NCI-H2029 treated with DMSO at 0.1 percent for 48 hours (cell line): ENCODE measurements around the gene RBM20.
"Not testable (repeated sequence)": the region's sequence is repeated elsewhere in the genome, so short reads cannot be mapped to it uniquely, and the experiment has no call there.

Experiments
- DNase-seq: peaks from one replicate; lab custom pipeline; 2025; lab: John Stamatoyannopoulos, UW

The RBM20 gene

DNA sequence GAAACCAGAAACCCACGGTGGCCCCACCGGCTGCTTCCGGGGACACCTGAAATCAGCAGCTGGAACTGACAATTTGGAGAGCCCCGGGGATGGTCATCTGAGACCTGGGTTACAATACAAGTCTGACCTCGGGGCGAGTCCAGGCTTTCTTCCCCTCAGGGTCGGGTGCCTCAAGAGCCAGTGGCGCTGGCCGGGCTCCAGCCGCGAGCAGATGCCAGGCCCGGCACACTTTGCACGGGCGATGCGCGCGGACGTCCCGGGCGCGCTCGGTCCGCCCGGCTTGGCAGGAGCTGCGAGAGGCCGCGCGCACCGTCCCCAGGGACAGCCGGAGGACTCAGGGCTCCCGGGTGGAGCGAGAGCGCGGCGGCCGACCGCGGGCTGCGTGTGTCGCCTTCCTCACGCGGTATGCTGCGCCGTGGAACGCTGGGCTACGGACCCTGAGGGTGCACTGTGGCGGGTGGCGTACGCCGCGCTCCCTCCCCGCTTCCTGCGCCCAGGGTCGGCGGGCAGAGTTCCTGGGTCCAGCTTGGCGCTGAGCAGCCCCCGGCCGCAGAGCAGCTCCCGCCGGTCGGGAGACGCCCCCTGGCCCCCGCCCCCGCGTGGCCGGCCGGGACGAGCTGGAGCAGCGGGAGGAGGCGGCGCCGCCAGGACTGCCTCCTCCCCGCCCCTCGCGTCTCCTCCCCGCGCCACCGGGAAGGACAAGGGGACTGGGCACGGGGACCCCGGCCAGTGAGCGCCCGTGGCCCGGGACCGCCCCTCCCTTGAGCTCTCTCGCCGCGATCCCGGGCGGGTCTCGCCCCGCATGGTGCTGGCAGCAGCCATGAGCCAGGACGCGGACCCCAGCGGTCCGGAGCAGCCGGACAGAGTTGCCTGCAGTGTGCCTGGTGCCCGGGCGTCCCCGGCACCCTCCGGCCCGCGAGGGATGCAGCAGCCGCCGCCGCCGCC is at the start of gene RBM20:
RBM20 (plus strand) TSS at position 684 of the 945 bp plus-strand sequence; CDS start at position 803, 119 bp downstream.
- DNase-seq = no peak

DNA sequence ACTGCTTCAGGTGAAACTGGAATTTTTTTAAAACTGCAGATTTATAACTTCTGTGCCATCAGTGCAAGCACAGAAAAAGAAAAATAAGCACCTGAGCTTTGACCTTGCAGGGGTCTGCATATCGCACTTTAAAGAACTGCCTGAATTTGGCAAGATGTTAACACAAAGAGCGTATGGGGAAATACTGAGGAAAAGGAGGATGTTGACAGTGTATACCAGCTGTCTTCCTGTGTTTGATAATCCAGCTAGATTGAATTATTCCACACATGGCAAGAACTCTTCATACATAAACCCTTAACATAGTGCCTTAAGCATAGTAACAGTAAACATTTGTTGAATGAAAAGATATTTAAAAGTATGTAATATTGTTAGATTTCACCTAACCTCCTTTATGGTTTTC is 46.7 kb upstream of the RBM20 start:
- DNase-seq = no peak

DNA sequence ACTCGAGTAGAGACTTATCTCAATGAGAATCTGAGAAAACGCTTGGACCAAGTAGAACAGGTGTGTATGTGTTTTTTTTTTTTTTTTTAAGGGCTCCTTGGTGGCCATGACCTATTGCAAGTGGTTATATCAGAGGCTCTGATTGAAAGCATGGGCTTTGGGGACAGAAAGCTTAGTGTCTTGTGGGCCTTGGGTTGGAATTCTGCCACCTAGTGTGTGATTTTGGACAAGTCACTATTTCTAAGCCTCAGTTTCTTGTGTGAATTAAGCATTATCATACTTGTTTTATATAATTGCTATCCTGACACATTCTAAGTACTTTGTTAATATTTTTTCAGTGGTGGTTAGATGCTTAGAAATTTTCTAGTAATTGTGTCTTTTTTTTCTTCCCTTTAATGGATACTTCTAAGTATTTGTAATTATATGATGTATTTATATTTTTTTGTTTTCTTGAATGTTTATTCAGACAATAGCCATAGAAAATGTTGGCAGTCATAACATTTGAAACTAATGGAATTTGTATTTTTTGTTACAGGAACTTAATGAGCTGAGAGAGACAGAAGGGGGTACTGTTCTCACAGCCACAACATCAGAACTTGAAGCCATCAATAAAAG is 43.5 kb upstream of the RBM20 start:
- DNase-seq = no peak

DNA sequence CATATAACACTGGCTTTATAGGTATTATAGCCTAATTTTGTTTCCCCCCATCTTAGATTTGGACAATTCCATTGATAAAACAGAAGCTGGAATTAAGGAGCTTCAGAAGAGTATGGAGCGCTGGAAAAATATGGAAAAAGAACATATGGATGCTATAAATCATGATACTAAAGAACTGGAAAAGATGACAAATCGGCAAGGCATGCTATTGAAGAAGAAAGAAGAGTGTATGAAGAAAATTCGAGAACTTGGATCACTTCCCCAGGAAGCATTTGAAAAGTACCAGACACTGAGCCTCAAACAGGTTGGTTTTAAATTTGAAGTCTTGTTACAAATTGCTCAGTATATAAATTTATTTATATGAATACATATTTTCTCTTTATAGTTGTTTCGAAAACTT is 42.6 kb upstream of the RBM20 start:
- no peak for DNase-seq

DNA sequence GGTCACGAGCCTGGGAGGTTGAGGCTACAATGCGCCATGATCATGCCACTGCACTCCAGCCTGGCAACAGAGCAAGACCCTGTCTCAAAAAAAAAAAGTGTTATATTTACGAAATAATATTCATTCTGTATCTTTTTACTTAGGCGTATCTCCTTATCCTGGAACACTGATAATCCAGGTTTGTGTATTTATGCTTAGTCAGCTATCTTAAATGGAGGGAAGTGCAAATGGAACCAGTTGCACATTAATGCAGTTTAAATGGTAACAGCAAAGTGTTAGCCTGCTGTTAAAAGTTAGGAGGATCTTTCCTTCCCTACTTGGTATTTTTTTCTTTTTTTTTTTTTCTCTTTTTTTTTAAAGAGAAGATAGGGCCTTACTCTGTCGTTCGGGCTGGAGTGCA is 36.0 kb upstream of the RBM20 start:
- DNase-seq = no peak

DNA sequence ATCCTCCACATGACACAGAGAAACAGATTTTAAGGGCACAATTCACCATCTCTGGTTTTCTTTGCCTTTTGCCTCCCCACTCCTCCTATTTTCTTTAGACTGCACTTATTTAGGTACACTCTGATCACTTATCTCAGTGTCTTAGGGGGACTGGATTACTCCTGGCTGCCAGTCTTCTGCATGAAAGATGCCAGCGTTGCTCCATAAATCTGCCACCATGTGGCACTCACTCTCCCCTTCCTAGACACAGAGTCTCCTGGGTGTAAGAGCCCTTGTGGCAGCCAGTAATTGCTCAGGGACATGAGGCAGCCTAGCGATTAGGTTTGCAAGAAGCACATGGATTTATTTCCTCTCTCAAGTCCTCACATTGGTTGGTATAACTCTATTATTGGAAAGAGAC is 34.5 kb upstream of the RBM20 start:
- DNase-seq = no peak

DNA sequence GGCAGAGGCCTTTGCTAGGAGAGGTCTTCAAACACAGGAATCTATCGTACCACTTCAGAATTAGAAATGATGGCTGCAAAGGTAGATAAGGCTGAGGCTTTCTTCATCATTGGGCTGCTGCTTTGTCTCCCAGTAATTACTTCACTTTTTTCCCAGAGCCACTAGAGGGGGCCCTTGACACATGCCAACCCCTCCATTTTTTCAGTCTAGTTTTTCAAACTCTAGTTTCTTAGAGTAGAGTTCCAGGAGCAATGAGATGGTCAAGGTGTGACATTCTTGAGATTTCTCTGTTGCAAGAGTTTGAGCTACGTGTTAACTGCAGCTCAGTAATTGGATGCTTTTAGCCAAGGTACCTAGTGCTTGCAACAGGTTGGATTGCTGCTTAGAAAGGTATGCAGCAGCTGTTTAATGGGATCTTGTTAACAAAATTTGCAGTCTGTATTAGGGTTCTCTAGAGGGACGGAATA is 33.8 kb upstream of the RBM20 start:
- DNase-seq = peak; percentile 11

DNA sequence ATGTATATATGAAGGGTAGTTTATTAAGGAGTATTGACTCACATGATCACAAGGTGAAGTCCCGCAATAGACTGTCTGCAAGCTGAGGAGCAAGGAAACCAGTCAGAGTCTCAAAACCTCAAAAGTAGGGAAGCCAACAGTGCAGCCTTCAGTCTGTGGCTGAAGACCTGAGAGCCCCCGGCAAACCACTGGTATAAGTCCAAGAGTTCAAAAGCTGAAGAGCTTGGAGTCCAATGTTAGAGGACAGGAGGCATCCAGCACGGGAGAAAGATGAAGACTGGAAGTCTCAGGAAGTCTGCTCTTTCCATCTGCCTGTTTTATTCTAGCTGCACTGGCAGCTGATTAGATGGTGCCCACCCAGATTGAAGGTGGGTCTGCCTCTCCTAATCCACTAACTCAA is 33.4 kb upstream of the RBM20 start:
- DNase-seq = not testable (repeated sequence)

DNA sequence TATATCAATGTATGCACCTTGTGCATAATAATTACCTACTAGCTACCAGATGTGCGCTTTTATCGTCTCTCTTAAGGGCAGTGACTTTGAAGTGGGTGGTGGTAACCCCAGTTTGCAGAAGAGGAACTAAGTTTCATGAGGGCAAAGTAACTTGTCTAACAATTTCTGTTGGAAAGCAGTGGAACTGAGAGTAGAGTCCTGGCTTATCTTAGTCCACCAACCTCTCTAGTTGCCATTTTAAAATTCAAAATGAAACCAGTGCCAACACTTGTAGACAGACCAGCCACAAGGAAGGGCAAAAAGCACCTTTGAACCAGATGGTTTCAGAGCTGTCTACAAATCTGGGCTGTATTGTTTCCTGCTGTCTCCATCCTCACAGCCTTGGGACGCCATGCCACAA is 32.0 kb upstream of the RBM20 start:
- no peak for DNase-seq

DNA sequence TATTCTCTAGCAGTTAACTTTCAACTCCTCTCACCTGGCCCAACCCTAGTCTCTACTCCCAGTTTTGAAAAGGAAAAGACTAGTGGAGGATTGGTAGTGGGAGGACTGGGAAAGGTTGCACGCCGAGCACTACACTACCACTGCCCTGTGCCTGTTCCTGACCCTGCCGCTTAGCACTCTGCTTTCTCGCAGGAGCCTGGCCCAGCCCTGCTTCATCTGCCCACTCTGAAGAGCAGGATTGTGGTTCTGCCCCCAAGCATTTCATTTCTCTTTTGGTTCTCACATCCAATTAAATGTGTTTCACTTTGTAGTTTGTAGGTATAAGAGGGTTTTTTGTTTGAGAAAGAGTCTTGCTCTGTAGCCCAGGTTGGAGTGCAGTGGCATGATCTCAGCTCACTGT is 31.5 kb upstream of the RBM20 start:
- no peak for DNase-seq

DNA sequence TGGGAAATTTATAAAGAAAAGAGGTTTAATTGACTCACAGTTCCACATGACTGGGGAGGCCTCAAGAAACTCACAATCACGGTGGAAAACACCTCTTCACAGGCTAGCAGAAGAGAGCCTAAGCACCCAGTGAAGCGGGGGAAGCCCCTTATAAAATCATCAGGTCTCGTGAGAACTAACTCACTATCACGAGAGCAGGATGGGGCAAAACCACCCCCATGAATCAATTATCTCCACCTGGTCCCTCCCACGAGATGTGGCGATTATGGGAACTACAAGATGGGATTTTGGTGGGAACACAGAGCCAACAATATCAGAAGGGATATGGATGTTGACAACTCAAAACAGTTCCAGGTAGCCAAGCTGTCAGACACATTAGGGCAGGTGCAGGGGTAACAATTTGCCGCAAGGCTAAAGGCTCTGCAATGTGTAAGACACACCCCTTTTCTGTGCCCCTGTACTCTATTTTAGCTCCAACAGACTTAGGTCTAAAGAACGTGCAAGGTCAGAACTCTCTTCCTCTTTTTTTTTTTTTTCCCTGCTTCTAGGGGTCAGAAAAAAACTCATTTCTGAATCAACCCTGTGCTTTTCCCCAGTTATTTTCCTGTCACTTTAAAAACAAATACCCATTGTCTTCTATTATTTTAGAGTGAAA is 30.7 kb upstream of the RBM20 start:
- no peak for DNase-seq

DNA sequence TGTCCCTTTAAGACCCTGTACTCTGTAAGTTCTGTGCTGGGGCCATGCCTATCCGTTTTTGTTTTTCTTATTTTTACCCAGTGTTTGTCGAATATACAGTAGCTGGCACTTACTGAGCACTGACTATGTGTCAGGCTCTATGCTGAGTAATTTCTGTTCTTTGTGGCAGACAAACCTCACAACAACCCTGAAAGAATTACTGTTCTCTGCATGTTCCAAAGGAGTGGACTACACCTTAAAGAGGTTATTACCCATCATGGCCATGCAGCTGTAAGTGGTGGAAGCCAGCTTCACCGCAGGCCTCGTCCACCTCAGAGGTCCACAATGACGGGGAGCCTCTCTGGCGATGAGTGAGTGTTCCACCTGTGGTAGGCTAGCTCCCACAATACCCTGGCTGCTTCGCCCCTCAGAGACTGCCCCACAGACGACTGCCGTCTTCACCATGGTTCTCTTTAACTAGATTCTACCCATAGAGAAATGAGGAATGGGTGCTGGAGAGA is 30.1 kb upstream of the RBM20 start:
- no peak for DNase-seq

DNA sequence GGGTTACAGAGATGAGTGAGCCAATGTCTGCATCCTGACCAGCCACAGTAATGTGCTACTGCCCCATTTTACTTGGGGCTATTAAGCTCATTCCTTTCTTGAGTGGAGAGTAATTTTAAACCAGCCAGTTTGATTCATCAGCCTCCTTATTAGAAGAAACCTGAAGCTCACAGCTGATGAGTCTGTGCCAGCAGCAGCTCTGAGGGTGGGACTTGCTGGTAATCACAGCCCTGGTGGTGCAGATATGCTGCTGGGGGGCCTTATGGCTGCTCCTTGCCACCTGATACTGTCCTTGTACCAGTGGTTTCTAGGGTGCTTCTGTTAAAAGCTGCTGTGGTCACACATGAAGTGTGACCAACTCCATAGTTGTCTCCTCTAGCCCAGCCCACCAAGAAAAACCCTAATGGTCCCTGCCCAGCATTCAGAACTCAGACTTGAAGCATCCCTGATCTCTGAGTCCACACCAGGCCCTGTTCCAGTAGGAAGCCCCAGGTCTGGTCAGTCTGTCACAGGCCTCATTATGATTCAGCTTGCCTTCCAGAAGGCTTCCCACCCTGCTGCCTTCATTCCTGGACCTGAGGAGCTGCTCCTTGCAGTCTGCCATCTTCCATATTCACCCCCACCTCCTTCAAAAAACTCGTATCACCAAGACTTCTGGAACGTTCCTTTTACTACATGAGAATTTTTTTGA is 28.9 kb upstream of the RBM20 start:
- no peak for DNase-seq

DNA sequence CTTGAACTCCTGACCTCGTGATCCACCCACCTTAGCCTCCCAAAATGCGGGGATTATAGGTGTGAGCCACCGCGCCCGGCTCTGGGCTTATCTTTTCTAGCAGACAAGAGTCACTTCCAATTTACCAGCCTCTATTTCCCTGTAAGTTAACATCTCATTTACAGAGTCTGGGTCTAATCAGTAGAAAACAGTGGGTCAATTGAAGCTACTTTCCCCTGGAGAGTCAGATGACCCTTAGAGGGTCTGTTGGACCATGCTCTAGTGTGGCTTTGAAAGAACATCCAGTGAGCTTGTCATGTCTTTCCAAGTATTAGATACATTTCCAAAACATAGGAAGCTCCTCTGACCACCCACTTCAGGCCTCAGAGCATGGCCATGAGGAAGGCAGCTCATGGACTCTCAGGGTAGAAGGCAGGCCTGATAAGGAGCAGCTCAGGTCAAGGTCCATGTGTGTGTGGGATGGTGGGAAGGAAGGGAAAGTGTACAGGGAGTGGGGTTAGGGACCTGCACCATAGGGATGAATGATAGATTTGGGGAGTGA is 27.6 kb upstream of the RBM20 start:
- no peak for DNase-seq

DNA sequence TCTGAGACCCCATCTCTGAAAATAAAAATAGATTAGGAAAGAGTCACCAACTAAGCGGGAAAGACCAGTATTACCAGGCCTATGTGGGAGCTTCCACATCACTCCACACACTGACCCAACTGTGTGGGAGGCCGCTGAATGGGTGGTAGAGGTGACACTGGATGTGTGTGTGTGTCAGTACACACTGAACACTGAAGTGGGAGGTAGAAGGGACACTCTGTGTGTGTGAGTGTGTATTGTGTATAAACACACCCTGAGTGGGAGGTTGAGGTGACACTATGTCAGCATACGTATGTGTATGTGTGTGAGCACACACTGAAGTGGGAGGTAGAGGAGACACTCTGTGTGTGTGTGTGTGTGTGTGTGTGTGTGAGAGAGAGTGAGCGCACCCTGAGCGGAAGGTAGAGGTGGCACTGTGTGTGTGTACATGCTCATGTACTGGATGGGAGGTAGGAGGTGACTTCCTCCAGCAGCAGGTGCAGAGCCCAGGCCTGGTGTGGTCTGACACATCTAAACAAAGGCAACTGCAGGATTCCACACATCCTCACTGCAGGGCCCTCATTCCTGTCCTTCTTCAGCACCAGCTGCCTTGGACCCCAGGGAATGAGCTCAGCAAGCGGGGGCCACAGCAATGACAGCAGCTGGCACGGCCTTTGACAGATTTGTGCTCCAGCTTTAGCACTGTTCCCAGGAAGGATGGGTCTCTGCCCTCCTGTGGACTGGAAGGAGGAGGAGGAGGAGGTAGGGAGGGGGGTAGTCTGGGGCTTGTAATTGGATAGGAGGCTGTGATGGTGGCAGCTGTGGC is 26.5 kb upstream of the RBM20 start:
- no peak for DNase-seq

DNA sequence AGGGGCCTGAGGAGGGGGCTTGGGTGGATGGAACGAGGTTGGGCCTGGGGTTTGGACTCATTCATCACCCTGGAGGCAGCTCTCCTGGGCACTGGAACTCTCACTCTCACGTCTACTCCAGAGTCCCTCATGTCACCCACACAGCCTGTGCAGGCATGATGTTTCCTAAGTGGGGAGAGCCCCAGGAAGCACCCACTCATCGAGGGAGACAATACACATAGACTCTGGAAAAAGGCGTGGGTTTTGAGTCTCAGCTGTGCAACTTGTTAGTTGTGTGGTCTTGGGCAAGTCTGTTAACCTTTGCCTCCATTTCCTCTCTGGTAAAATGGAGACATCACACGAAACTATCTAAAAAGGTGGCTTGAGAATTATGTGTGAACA is 25.9 kb upstream of the RBM20 start:
- DNase-seq = no peak

DNA sequence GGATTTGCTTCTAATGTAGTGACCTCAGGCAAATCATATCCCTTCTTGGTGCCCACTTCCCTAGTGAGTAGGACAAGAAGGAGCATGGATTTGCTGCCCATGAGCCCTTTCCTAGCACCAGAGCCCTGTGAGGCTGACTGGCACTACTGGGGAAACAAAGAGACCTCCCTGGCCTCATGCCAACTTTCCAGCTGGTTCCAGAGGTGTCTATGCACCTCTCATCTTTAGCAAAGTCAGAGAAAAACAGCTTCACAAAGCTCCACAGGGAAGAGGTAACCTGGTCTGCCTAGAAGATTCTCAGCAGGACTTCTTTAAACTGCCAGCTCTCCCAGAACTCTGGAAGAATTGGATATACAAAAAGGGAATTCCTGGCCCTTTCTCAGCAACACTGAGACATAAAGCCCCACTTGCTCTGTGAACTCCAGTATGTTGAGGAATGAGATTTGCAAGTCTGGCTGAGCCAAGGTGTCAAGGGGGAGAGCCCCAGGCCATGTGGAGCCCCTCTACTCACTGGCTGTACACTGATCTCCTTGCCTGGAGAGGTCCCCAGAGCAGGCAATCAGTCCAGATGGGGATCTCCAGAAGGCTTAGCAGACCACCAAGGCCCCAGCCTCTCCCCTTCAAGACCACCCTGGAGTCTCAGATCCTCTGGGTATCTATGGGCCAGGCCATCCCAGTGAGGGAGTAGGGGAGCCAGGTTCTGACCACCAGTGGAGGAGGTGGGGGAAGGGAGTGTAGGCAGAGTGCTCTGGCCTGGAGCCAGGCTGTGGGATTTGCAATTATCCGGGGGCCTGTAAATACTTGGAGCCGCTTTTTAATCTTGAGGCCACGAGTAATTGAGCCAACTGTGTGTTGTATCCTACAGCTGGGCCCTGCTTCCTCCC is 24.4 kb upstream of the RBM20 start:
- no peak for DNase-seq

DNA sequence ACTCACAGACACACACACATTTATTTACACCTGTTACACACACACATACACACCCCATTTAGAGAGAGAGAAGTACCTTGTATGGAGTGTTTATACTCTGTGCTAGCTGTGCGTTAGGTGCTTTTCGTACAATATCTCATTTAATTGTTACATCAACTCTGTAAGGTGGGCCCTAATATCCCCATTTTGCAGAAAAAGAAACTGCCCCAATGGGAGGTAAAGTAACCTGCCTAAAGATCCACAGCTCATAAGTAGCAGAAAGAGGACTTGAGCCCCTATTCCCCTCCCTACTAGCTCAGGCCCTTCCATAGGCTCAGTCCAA is 23.8 kb upstream of the RBM20 start:
- DNase-seq = no peak

DNA sequence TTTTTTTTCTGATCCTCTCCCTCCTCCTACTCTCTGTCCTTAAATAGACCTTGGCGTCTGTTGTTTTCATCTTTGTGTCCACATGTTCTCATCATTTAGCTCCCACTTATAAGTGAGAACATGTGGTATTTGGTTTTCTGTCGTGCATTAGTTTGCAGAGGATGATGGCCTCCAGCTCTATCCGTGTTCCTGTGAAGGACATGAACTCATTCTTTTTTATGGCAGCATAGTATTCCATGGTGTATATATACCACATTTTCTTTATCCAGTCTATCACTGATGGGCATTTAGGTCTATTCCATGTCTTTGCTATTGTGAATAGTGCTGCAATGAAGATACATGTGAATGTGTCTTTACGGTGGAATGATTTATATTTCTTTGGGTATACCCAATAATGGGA is 20.8 kb upstream of the RBM20 start:
- not testable (repeated sequence) for DNase-seq

DNA sequence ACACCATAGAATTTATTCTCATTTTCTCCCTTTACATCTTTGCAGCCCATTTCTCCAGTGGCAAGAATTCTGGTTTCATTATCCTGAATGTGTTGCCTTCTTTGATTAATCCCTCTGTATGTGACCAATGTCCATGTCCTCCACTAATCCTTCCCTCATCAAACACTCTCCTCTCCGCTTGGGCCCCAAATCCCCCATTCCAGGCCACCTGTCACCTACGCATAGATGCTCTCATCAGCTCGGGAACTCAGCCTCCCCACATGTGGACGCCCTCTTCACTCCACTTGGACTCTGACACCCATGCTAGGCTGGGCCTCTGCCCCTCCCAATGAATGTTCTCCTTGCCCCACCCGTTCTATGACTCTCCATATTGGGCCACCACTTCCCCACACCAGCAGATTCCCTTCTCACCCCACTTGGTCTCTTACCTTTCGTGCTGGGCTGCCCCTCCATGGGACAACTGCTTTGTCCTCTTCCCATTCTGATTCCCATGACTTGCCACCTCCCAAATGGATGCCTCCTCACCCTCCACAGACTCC is 18.7 kb upstream of the RBM20 start:
- DNase-seq = no peak
